BJ (cell line): ENCODE data around the gene EMC8. TPM values are rescaled to one million over a fixed set of nuclear protein-coding genes. Genes with fewer than 3 reads are reported as not detected.
A peak's percentile ranks its signal among the peaks of the same experiment; 100 is the strongest.
"Not testable (repeated sequence)": the region's sequence is repeated elsewhere in the genome, so short reads cannot be mapped to it uniquely, and the experiment has no call there.

Experiments
- CTCF ChIA-PET: fragments of 350-600 bp; formaldehyde crosslinking; extraction: SDS; loops from one replicate; lab custom pipeline; 2021; ENCODE audit warnings: antibody characterized with exemption, inconsistent platforms; lab: Yijun Ruan, JAX
- POLR2A ChIA-PET: fragments of 300-600 bp; sonication (Branson Sonifier 250); formaldehyde crosslinking; extraction: SDS; loops from one replicate; lab custom pipeline; 2021; ENCODE audit warnings: antibody characterized with exemption; lab: Charles Lee
- DNase-seq: peaks from one replicate; pipeline ENCODE4 v3.0.0-alpha.2; 2011; ENCODE audit warnings: low read depth
- H3K27me3 ChIP-seq: 2 replicates; pipeline ENCODE4 v1.6.0; 2011; ENCODE audit warnings: low read length; ENCODE audit not compliant: control insufficient read depth, insufficient read depth
- H3K36me3 ChIP-seq: 2 replicates; pipeline ENCODE4 v1.5.1; 2011; ENCODE audit warnings: low read length; ENCODE audit not compliant: control insufficient read depth, insufficient read depth
- H3K4me3 ChIP-seq: 2 replicates; pipeline ENCODE4 v1.5.1; 2011; ENCODE audit warnings: low read depth, mild to moderate bottlenecking, control low read depth, low read length
- CTCF ChIP-seq: IDR thresholded peaks from 2 replicates; pipeline ENCODE4 v1.5.1; 2011; ENCODE audit warnings: low read depth, mild to moderate bottlenecking, control low read depth, inconsistent platforms, low read length, moderate library complexity; ENCODE audit not compliant: insufficient read depth
- polyA plus RNA-seq: library from polyadenylated mRNA; depleted of rRNA; stranded (reverse); fragments of >200 nt; gene quantifications from 2 replicates; pipeline ENCODE4 v1.2.3, GENCODE V29; 2011

EMC8 gene
- polyA plus RNA-seq, 1 experiment = 36.9 TPM

GRCh38 chr16:85820604-85821372, 21.4 kb upstream of the EMC8 start:
- Histone ChIP-seq H3K4me3 (no peak overlapping the region), H3K36me3 (no peaks in the 10 kb centered on the region), H3K27me3 (peaks cover 15% of the 10 kb centered on the region)
- DNase-seq = no peak
- ChIA-PET POLR2A (no interaction called here), CTCF (interaction anchor here (0.6 to 7.4 kb wide), 37 partner anchors 8 to 1242 kb away, joined by 3 to 158 read pairs (median 6); no protein-coding TSS in a partner anchor)
- no peak for TF ChIP-seq CTCF

GRCh38 chr16:85819771-85820170, 20.4 kb upstream of the EMC8 start:
- DNase-seq = no peak
- TF ChIP-seq CTCF = no peak
- ChIA-PET CTCF (interaction anchor here (0.7 to 7.4 kb wide), 23 partner anchors 8 to 700 kb away, joined by 3 to 158 read pairs (median 6); no protein-coding TSS in a partner anchor), POLR2A (no interaction called here)
- peaks cover 16% of the 10 kb centered on the region for H3K27me3 ChIP-seq
- H3K4me3 ChIP-seq = no peak overlapping the region
- no peaks in the 10 kb centered on the region for H3K36me3 ChIP-seq

GRCh38 chr16:85819245-85819644, 19.9 kb upstream of the EMC8 start:
- peaks cover 16% of the 10 kb centered on the region for H3K27me3 ChIP-seq
- no peak for DNase-seq
- H3K4me3 ChIP-seq = no peak overlapping the region
- POLR2A ChIA-PET = no interaction called here
- H3K36me3 ChIP-seq = no peaks in the 10 kb centered on the region
- TF ChIP-seq CTCF = peak; percentile 81
- CTCF ChIA-PET = interaction anchor here (0.7 to 7.4 kb wide), 23 partner anchors 9 to 701 kb away, joined by 3 to 158 read pairs (median 6); no protein-coding TSS in a partner anchor

- CTCF ChIA-PET = interaction anchor here (1.3 to 1.7 kb wide), 3 partner anchors 170 to 205 kb away, joined by 3 to 4 read pairs (median 4); no protein-coding TSS in a partner anchor
- POLR2A ChIA-PET, DNase-seq, H3K36me3 ChIP-seq, H3K4me3 ChIP-seq: not testable (repeated sequence)
- H3K27me3 ChIP-seq = peaks cover 21% of the 10 kb centered on the region
These were observed 17.9 kb upstream of the EMC8 start for GRCh38 chr16:85817195-85817594.

- TF ChIP-seq CTCF = no peak
- Histone ChIP-seq H3K36me3 (no peaks in the 10 kb centered on the region), H3K27me3 (peaks cover 25% of the 10 kb centered on the region), H3K4me3 (no peak overlapping the region)
- CTCF ChIA-PET = interaction anchor here (1.3 to 1.7 kb wide), 3 partner anchors 171 to 206 kb away, joined by 3 to 4 read pairs (median 4); no protein-coding TSS in a partner anchor
- POLR2A ChIA-PET = no interaction called here
- DNase-seq = no peak
These were observed 16.8 kb upstream of the EMC8 start for GRCh38 chr16:85816159-85816558.
